Loucy (cell line): ENCODE results near the gene GPM6B.

Experiments
- H2AFZ ChIP-seq: fragments of 200-600 bp; sonication (generic); 2 replicates; pipeline ENCODE4 v1.6.0; 2016; ENCODE audit warnings: antibody characterized with exemption, mild to moderate bottlenecking, low read length, moderate library complexity
- H3F3A ChIP-seq: fragments of 200-600 bp; 2 replicates; pipeline ENCODE4 v1.6.0; 2016; ENCODE audit warnings: antibody characterized with exemption, low read depth, mild to moderate bottlenecking
- H3K27me3 ChIP-seq: fragments of 200-600 bp; sonication (generic); 2 replicates; pipeline ENCODE4 v1.6.1; 2014; ENCODE audit warnings: low read length, mild to moderate bottlenecking; ENCODE audit not compliant: insufficient read depth, poor library complexity, severe bottlenecking
- H3K36me3 ChIP-seq: fragments of 200-600 bp; sonication (generic); 2 replicates; pipeline ENCODE4 v1.6.1; 2016; ENCODE audit warnings: low read length; ENCODE audit not compliant: insufficient read depth
- H3K4me1 ChIP-seq: fragments of 200-600 bp; sonication (generic); 2 replicates; pipeline ENCODE4 v1.5.1; 2014; ENCODE audit warnings: low read length, mild to moderate bottlenecking; ENCODE audit not compliant: insufficient read depth, poor library complexity, severe bottlenecking
- H3K4me2 ChIP-seq: fragments of 200-600 bp; sonication (generic); 2 replicates; pipeline ENCODE4 v1.6.0; 2014; ENCODE audit warnings: antibody characterized with exemption, low read length, low read depth, mild to moderate bottlenecking; ENCODE audit not compliant: poor library complexity, severe bottlenecking
- H3K4me3 ChIP-seq: fragments of 200-600 bp; sonication (generic); 2 replicates; pipeline ENCODE4 v1.5.1; 2014; ENCODE audit warnings: low read length, mild to moderate bottlenecking, mixed read lengths; ENCODE audit not compliant: poor library complexity, severe bottlenecking
- H3K79me2 ChIP-seq: fragments of 200-600 bp; sonication (generic); 2 replicates; pipeline ENCODE4 v1.6.1; 2014; ENCODE audit warnings: low read length; ENCODE audit not compliant: insufficient read depth
- H3K9ac ChIP-seq: fragments of 200-600 bp; sonication (generic); 2 replicates; pipeline ENCODE4 v1.6.0; 2014; ENCODE audit warnings: mild to moderate bottlenecking, low read depth, low read length, moderate library complexity; ENCODE audit not compliant: poor library complexity, severe bottlenecking
- H3K9me2 ChIP-seq: fragments of 200-600 bp; sonication (generic); replicated peaks from 2 replicates; pipeline ENCODE4 v1.6.1; 2016; ENCODE audit warnings: low read depth, low read length, mixed read lengths
- H3K9me3 ChIP-seq: fragments of 200-600 bp; sonication (generic); 2 replicates; pipeline ENCODE4 v1.6.1; 2014; ENCODE audit warnings: mild to moderate bottlenecking, antibody characterized with exemption, low read length, low read depth; ENCODE audit not compliant: insufficient read depth
- H4K20me1 ChIP-seq: fragments of 200-600 bp; sonication (generic); 2 replicates; pipeline ENCODE4 v1.6.0; 2014; ENCODE audit warnings: antibody characterized with exemption, low read length, mild to moderate bottlenecking; ENCODE audit not compliant: insufficient read depth, poor library complexity, severe bottlenecking
- CTCF ChIP-seq: fragments of 200-600 bp; sonication (generic); conservative IDR thresholded peaks from 2 replicates; pipeline ENCODE4 v1.5.1; 2014; ENCODE audit warnings: mild to moderate bottlenecking, antibody characterized with exemption, low read length
- EZH2phosphoT487 ChIP-seq: fragments of 200-600 bp; IDR thresholded peaks from 2 replicates; pipeline ENCODE4 v1.6.1; 2018; ENCODE audit warnings: antibody characterized with exemption, mild to moderate bottlenecking, moderate library complexity, borderline replicate concordance

The GPM6B gene

GRCh38 chrX:13859724-13860123, 42.8 kb upstream of the GPM6B start:
- Histone ChIP-seq H3K9me2 (no peaks in the 10 kb centered on the region), H3F3A (no peaks in the 10 kb centered on the region), H3K4me3 (no peak overlapping the region), H4K20me1 (no peaks in the 10 kb centered on the region), H3K4me2 (no peak overlapping the region), H3K36me3 (no peaks in the 10 kb centered on the region), H3K79me2 (no peaks in the 10 kb centered on the region), H2AFZ (no peak overlapping the region), H3K9me3 (no peaks in the 10 kb centered on the region), H3K27me3 (no peaks in the 10 kb centered on the region), H3K9ac (no peak overlapping the region), H3K4me1 (no peaks in the 10 kb centered on the region)
- TF ChIP-seq EZH2phosphoT487: no peak
- TF ChIP-seq CTCF: no peak

- H3K9me3 ChIP-seq: no peaks in the 10 kb centered on the region
- H3F3A ChIP-seq: no peaks in the 10 kb centered on the region
- H3K4me1 ChIP-seq: no peaks in the 10 kb centered on the region
- H3K9ac ChIP-seq: no peak overlapping the region
- H3K36me3 ChIP-seq: no peaks in the 10 kb centered on the region
- H3K9me2 ChIP-seq: no peaks in the 10 kb centered on the region
- H3K4me2 ChIP-seq: no peak overlapping the region
- no peak overlapping the region for H3K4me3 ChIP-seq
- no peaks in the 10 kb centered on the region for H3K79me2 ChIP-seq
- TF ChIP-seq CTCF: no peak
- no peak for TF ChIP-seq EZH2phosphoT487
- H2AFZ ChIP-seq: no peak overlapping the region
- H4K20me1 ChIP-seq: no peaks in the 10 kb centered on the region
- no peaks in the 10 kb centered on the region for H3K27me3 ChIP-seq
Observed at GRCh38 chrX:13857804-13858203, 40.9 kb upstream of the GPM6B start.

GRCh38 chrX:13855689-13856450, 39.0 kb upstream of the GPM6B start:
- no peaks in the 10 kb centered on the region for H3K9me2 ChIP-seq
- no peak overlapping the region for H2AFZ ChIP-seq
- no peaks in the 10 kb centered on the region for H3K9me3 ChIP-seq
- H3K4me2 ChIP-seq: no peak overlapping the region
- no peaks in the 10 kb centered on the region for H3K36me3 ChIP-seq
- H3K4me1 ChIP-seq: no peaks in the 10 kb centered on the region
- H3K79me2 ChIP-seq: no peaks in the 10 kb centered on the region
- no peak for TF ChIP-seq CTCF
- TF ChIP-seq EZH2phosphoT487: no peak
- H3K27me3 ChIP-seq: no peaks in the 10 kb centered on the region
- no peak overlapping the region for H3K9ac ChIP-seq
- no peaks in the 10 kb centered on the region for H3F3A ChIP-seq
- H3K4me3 ChIP-seq: no peak overlapping the region
- no peaks in the 10 kb centered on the region for H4K20me1 ChIP-seq
